Jurkat, Clone E6-1 (cell line): ENCODE results near the gene ATL3.

Experiments
- DNase-seq: peaks from one replicate; pipeline ENCODE4 v3.0.0-alpha.2; 2011; ENCODE audit warnings: low read depth, low spot score
- H3K4me3 ChIP-seq: 2 replicates; pipeline ENCODE4 v1.5.1; 2011; ENCODE audit warnings: mild to moderate bottlenecking, low read length, control low read depth, moderate library complexity

The ATL3 gene

GRCh38 chr11:63683133-63683991, 12.2 kb upstream of the ATL3 start:
- no peak for DNase-seq
- H3K4me3 ChIP-seq, result peak overlapping the region; percentile 89

DNA sequence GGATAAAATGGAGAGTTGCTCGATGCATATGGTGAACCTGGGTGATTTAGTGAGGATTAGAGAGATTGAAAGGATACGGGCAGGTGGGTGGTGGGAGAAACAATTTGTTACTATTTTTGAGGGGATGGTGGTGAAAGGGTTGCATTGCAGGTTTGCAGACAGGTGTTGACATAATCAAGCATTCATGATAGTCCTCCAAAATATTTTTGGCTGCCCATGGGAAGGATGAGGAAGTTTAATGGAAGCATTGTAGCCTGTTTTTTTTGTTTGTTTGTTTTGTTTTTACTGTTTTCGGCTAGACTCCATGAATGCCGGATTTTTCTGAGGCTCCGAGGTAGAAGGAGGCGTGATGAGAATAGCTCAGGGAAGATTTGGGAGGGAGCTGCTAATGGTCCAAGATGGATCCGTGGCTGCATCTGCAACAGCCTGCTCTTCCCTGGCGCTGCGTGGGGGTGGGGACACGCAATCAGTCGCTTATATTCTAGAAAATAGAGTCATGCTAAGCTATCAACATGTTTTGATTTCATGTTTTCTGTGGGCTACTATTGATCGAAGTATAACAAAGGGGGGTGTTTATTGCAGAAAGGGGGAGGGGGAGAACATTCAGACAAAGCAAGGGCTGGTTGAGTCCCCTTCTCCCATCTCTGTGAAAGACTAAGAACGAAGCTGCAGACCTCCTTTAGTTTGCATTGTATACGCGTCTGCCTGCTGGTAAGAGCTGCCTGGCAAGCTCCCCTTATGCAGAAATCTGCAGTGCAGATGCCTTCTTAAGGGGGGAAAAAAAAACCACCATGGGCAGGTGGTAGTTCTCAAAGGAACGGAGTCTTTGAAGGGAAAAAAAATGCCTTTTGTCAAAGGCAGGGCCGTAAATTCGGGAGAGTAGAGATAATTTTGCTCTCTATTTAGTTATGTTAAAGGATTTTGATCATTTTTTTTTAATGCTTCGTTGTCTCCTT, 11.2 kb upstream of the ATL3 start:
- DNase-seq, result peak; percentile 78
- H3K4me3 ChIP-seq, result peak overlapping the region; percentile 89

- H3K4me3 ChIP-seq, result peak within 1 kb of the TSS; percentile 89
- DNase-seq, result peak; percentile 97
Measured at GRCh38 chr11:63681321-63682065, 10.3 kb upstream of the ATL3 start, which contains the start of gene RTN3. Gene RTN3, plus strand, starts transcription at chr11:63681500. Its CDS starts 137 bp downstream, at chr11:63681637.

GRCh38 chr11:63680834-63681320, 9.7 kb upstream of the ATL3 start:
- no peak for DNase-seq
- H3K4me3 ChIP-seq, result peak overlapping the region; percentile 89

GRCh38 chr11:63673579-63673978, 2.4 kb upstream of the ATL3 start:
- no peak for DNase-seq

DNA sequence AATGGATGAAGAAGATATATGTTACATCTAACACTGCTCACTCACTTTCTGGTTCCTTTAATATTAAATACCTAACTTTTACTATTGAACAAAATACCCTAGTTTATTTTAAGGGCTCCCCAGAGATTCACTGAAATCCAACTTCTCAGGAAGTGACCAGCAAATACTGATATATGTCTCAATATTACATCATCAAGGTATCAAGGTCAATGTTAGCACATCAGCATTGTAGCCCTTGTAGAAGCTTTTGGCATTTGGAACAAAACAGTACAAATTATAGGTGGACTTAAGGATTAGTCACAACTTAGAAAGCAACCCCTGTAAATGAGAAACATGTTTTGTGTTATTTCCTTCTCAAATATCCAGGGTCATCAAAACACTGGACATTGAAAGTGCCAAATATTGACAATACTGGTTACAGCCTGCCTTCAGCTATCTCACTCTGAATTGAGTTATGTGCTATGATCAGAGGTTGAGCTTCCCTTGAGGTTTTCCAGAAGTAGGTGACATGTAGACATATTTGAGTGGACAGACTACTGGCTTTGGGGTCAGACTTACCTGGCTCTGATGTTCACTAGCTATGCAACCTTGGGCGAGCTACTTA, 1.9 kb upstream of the ATL3 start:
- no peak overlapping the region for H3K4me3 ChIP-seq
- DNase-seq, result no peak

More at GRCh38 chr11:63673579-63673978, 2.4 kb upstream of the ATL3 start:
- H3K4me3 ChIP-seq, result no peak overlapping the region

DNA sequence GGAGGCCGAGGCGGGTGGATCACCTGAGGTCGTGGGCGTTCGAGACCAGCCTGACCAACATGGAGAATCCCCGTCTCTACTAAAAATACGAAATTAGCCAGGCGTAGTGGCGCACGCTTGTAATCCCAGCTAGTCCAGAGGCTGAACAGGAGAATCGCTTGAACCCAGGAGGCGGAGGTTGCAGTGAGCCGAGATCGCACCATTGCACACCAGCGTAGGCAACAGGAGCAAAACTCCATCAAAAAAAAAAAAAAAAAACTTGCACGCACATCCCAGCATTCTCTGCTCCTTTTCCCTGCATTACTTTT, 934 bp upstream of the ATL3 start:
- H3K4me3 ChIP-seq, result peak overlapping the region; percentile 65
- DNase-seq, result no peak

- peak overlapping the region; percentile 65 for H3K4me3 ChIP-seq
- no peak for DNase-seq
Measured at GRCh38 chr11:63670433-63671321, 499 bp downstream of the ATL3 start.

DNA sequence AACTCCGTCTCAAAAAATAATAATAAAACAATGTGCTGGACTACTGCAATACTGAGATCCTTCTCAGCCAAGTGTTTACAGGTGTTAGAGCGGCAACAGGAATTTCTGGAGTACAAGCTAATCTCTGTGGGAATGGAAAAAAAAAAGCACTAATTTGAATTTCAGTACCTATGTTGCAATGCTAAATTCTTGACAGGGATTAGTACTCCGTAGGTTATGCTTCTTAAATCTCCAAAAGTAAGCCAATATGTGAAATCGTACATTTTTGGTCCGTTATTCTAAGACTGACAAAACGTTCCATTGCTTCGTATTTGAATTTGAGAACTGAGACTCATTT, 1.1 kb downstream of the ATL3 start:
- no peak for DNase-seq
- peak overlapping the region; percentile 65 for H3K4me3 ChIP-seq

DNA sequence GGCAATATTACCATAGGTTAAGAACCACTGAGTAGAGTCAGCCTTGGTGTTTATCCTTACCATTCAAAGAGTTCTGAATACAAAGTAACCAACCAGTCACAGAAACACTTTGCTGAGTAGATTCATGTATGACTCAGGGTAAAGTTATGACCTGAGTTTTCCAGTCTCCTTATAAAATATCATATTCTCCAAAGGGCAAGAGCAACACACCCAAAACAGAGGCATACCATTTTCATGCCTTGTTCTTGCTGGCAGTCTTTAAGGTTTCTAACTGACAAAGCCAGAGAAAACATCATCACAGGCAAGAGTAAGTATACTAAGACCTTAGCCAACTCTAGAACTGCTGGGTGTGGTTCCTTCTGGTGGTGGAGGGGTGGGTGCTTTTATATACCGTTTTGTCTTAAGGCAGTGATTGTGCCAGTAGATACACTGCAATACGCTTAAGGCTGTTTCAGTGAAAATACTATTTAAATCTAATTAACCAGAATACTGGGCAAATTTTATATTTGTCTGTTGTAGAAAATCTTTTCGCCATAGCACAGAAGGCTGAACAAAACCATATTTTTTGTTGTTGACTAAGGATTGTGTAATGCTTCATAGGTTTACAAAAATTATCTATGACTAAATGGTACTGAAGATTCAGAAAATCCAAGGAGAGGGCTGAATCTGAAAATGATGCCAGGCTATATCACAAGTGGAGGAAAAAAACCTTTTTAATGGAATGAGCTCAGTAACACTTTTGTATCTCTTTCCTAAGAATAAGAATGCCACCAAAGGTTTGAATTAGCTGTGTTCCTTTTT, 3.0 kb downstream of the ATL3 start:
- DNase-seq, result no peak
- no peak overlapping the region for H3K4me3 ChIP-seq

- no peak overlapping the region for H3K4me3 ChIP-seq
- no peak for DNase-seq
Measured at GRCh38 chr11:63666874-63667273, 4.3 kb downstream of the ATL3 start.

DNA sequence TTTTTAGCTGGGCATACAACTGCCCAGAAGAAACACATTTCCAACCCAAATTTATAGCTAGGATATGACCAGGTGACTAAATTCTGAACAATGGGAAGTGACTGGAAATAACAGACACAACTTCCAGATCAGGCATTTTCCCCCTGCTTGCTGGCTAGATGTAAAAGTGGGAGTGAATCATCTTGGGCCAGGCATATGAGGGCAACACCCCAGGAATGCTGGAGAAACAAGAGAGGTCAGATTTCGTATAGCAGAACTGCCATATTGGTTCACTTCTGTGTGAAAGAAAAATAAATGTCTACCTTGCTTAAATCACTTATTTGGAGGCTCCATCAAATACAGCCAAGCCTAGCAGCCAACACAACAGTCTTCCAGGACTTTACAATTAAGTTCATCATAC, 7.4 kb downstream of the ATL3 start:
- no peak overlapping the region for H3K4me3 ChIP-seq
- no peak for DNase-seq

GRCh38 chr11:63660972-63661371, 10.2 kb downstream of the ATL3 start:
- no peak overlapping the region for H3K4me3 ChIP-seq
- DNase-seq, result no peak

DNA sequence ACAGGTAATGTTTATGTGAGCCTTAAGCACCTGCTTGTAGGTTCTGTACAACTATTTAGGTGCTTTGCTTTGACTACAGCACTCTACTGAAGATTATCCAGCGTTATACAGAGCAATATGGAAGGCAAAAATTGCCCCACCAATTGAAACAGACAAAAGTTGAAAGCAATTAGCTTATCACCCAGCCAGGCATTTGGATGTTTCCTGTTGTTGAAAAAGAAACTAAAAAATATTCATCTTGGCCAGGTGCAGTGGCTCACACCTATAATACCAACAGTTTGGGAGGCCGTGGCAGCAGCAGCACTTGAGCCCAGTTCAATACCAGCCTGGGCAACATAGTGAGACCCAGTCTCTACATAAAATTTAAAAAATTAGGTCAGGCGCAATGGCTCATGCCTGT, 18.5 kb downstream of the ATL3 start:
- H3K4me3 ChIP-seq, result no peak overlapping the region
- peak; percentile 42 for DNase-seq

GRCh38 chr11:63643205-63643604, 28.0 kb downstream of the ATL3 start:
- DNase-seq, result no peak
- no peak overlapping the region for H3K4me3 ChIP-seq

DNA sequence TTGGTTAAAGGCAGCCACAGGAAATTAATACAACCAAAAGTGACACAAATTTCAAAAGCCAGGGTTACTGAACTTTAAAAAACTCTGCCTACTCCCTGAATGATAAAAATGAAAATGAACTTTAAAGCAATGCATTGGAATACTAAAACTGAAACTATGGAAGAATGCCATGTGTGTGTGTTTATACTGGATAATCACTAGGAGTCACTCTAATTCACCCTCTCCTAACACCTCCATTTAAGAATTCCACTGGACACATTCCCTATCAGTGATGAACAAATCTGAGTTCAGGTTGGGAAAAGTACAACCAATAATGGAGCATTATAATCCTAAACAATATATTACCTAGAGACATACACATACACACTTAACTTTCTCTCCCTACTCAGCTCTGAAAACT, 29.4 kb downstream of the ATL3 start:
- no peak for DNase-seq
- H3K4me3 ChIP-seq, result no peak overlapping the region

DNA sequence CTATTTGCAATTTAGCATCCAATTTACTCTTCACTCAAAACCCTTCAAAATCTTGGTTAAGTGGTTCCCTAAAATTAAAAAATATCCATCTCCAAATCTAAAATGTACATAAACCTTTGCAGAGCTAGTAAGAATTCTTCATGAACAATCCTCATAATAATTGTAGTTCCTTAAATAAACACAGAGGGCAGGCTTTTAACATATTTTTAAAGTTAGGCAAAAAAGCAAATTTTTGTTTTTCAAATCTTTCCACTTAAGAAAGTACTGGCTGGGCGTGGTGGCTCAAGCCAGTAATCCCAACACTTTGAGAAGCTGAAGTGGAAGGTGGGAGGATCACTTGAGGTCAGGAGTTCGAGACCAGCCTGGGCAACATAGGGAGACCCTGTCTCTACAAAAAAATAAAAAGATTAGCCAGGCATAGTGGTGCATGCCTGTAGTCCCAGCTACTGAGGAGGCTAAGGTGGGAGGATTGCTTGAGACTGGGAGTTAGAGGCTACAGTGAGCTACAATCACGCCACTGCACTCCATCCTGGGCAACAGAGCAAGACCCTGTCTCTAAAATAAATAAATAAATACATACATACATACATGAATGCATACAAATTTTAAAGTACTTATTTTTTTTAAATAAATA, 31.9 kb downstream of the ATL3 start:
- H3K4me3 ChIP-seq, result no peak overlapping the region
- DNase-seq, result no peak
